Mesenchymal stem cell (in vitro differentiated cells and primary cell): ENCODE measurements around the gene DMD.
"Not testable (repeated sequence)": the region's sequence is repeated elsewhere in the genome, so short reads cannot be mapped to it uniquely, and the experiment has no call there.

ENCODE experiments used
- DNase-seq: peaks from one replicate; pipeline ENCODE4 v3.0.0-alpha.2; 2013
- H2AFZ ChIP-seq: one replicate; pipeline ENCODE4 v1.6.1; 2013; ENCODE audit warnings: low read depth, mild to moderate bottlenecking, control low read depth, inconsistent platforms, low read length, moderate library complexity
- H2AK5ac ChIP-seq: 2 replicates; pipeline ENCODE4 v1.6.1; 2013; ENCODE audit warnings: low read length, moderate library complexity, mild to moderate bottlenecking, inconsistent platforms; ENCODE audit not compliant: severe bottlenecking
- H2BK120ac ChIP-seq: one replicate; pipeline ENCODE4 v1.6.1; 2013; ENCODE audit warnings: low read depth, mild to moderate bottlenecking, inconsistent platforms, low read length, moderate library complexity
- H2BK12ac ChIP-seq, 2 experiments: one replicate each; pipeline ENCODE4 v1.6.1; 2013; ENCODE audit warnings: inconsistent platforms in 2 of 2, low read length in 2 of 2, mild to moderate bottlenecking in 2 of 2, moderate library complexity in 2 of 2, control low read depth in 1 of 2
- H2BK15ac ChIP-seq: one replicate; pipeline ENCODE4 v1.6.1; 2013; ENCODE audit warnings: mild to moderate bottlenecking, low read depth, inconsistent platforms; ENCODE audit not compliant: poor library complexity, severe bottlenecking
- H2BK5ac ChIP-seq: 2 replicates; pipeline ENCODE4 v1.6.1; 2013; ENCODE audit warnings: low read depth, mild to moderate bottlenecking, low read length, control low read depth, inconsistent platforms; ENCODE audit not compliant: poor library complexity, severe bottlenecking
- H3K14ac ChIP-seq, 2 experiments: one replicate each; pipeline ENCODE4 v1.6.1; 2013; ENCODE audit warnings: inconsistent platforms in 2 of 2, low read length in 2 of 2, control low read depth in 1 of 2, mild to moderate bottlenecking in 1 of 2, moderate library complexity in 1 of 2
- H3K18ac ChIP-seq, 2 experiments: one replicate each; pipeline ENCODE4 v1.6.1; 2013; ENCODE audit warnings: inconsistent platforms in 2 of 2, low read length in 2 of 2, control low read depth in 1 of 2, low read depth in 1 of 2, mild to moderate bottlenecking in 1 of 2
- H3K23ac ChIP-seq, 2 experiments: one replicate each; pipeline ENCODE4 v1.6.1; 2013; ENCODE audit warnings: inconsistent platforms in 2 of 2, low read length in 2 of 2, mild to moderate bottlenecking in 2 of 2, moderate library complexity in 2 of 2, control low read depth in 1 of 2
- H3K27ac ChIP-seq: 2 replicates; pipeline ENCODE4 v1.5.1; 2013; ENCODE audit warnings: mild to moderate bottlenecking, moderate library complexity, low read length, control low read depth, inconsistent platforms; ENCODE audit not compliant: poor library complexity, severe bottlenecking
- H3K27me3 ChIP-seq, 2 experiments: 2 replicates each; pipeline versions ENCODE4 v1.6.1 to v1.7.0; 2013; ENCODE audit warnings: low read length in 2 of 2, mild to moderate bottlenecking in 2 of 2, moderate library complexity in 2 of 2, control low read depth in 1 of 2, inconsistent platforms in 1 of 2; ENCODE audit not compliant: control insufficient read depth in 1 of 2, insufficient read depth in 1 of 2
- H3K36me3 ChIP-seq, 2 experiments: 2 replicates each; pipeline versions ENCODE4 v1.6.1 to v1.7.0; 2013; ENCODE audit warnings: low read length in 2 of 2, control low read depth in 1 of 2, inconsistent platforms in 1 of 2, low read depth in 1 of 2, mild to moderate bottlenecking in 1 of 2; ENCODE audit not compliant: insufficient read depth in 2 of 2, control insufficient read depth in 1 of 2
- H3K4ac ChIP-seq, 2 experiments: one replicate each; pipeline ENCODE4 v1.6.1; 2013; ENCODE audit warnings: inconsistent platforms in 2 of 2, low read length in 2 of 2, mild to moderate bottlenecking in 2 of 2, moderate library complexity in 2 of 2, control low read depth in 1 of 2, low read depth in 1 of 2
- H3K4me1 ChIP-seq: 2 replicates; pipeline ENCODE4 v1.6.1; 2013; ENCODE audit warnings: low read depth, low read length, control low read depth; ENCODE audit not compliant: control insufficient read depth, insufficient read depth
- H3K4me2 ChIP-seq: 2 replicates; pipeline ENCODE4 v1.6.1; 2013; ENCODE audit warnings: low read length, mild to moderate bottlenecking, inconsistent platforms; ENCODE audit not compliant: poor library complexity, severe bottlenecking
- H3K4me3 ChIP-seq, 2 experiments: 2 replicates each; pipeline versions ENCODE4 v1.5.1 to v1.7.0; 2013; ENCODE audit warnings: low read length in 2 of 2, mild to moderate bottlenecking in 2 of 2, control low read depth in 1 of 2, low read depth in 1 of 2; ENCODE audit not compliant: insufficient read depth in 1 of 2
- H3K79me1 ChIP-seq: replicated peaks from 2 replicates; pipeline ENCODE4 v1.6.1; 2013; ENCODE audit warnings: mild to moderate bottlenecking, control low read depth, low read length, inconsistent platforms; ENCODE audit not compliant: poor library complexity, severe bottlenecking
- H3K9ac ChIP-seq: 2 replicates; pipeline ENCODE4 v1.7.0; 2013; ENCODE audit warnings: mild to moderate bottlenecking, low read length, moderate library complexity
- H3K9me3 ChIP-seq: 2 replicates; pipeline ENCODE4 v1.7.0; 2013; ENCODE audit warnings: mild to moderate bottlenecking, low read length; ENCODE audit not compliant: control insufficient read depth
- H4K8ac ChIP-seq: one replicate; pipeline ENCODE4 v1.6.1; 2013; ENCODE audit warnings: inconsistent platforms, mild to moderate bottlenecking, low read length, moderate library complexity
- H4K91ac ChIP-seq: one replicate; pipeline ENCODE4 v1.6.1; 2013; ENCODE audit warnings: mild to moderate bottlenecking, low read length, inconsistent platforms
- WGBS: methylation state at CpG from one replicate; pipeline ENCODE4 v1.1.7; 2013; ENCODE audit warnings: mixed read lengths; 5-methylcytosine and 5-hydroxymethylcytosine counted together

The DMD gene

GRCh38 chrX:33188881-33189280, 22.5 kb downstream of the DMD start:
- Histone ChIP-seq H3K4me2 (no peak overlapping the region), H4K91ac (no peak overlapping the region), H3K27me3 (peaks cover 0 to 2% of the 10 kb centered on the region in 2 experiments), H4K8ac (no peak overlapping the region), H2BK12ac (no peak overlapping the region), H3K27ac (no peak overlapping the region), H2BK5ac (no peak overlapping the region), H3K9ac (no peak overlapping the region), H3K4me1 (no peaks in the 10 kb centered on the region), H2BK120ac (no peak overlapping the region), H2BK15ac (no peak overlapping the region), H3K18ac (no peak overlapping the region), H2AK5ac (no peak overlapping the region), H2AFZ (no peak overlapping the region), H3K23ac (no peak overlapping the region), H3K4ac (no peak overlapping the region), H3K4me3 (no peak overlapping the region), H3K36me3 (no peaks in the 10 kb centered on the region), H3K9me3 (no peaks in the 10 kb centered on the region), H3K79me1 (no peaks in the 10 kb centered on the region), H3K14ac (no peak overlapping the region)
- DNase-seq: no peak

GRCh38 chrX:33188286-33188685, 23.1 kb downstream of the DMD start:
- Histone ChIP-seq H3K23ac (no peak overlapping the region), H2AK5ac (no peak overlapping the region), H2BK15ac (no peak overlapping the region), H3K79me1 (no peaks in the 10 kb centered on the region), H3K4ac (no peak overlapping the region), H3K4me1 (peaks cover 2% of the 10 kb centered on the region), H2BK12ac (no peak overlapping the region), H2BK5ac (no peak overlapping the region), H4K91ac (no peak overlapping the region), H4K8ac (no peak overlapping the region), H3K27ac (no peak overlapping the region), H3K14ac (no peak overlapping the region), H3K4me2 (no peak overlapping the region), H3K36me3 (no peaks in the 10 kb centered on the region), H3K27me3 (peaks cover 0 to 2% of the 10 kb centered on the region in 2 experiments), H3K18ac (no peak overlapping the region), H2AFZ (no peak overlapping the region), H3K4me3 (no peak overlapping the region), H3K9ac (no peak overlapping the region), H3K9me3 (no peaks in the 10 kb centered on the region), H2BK120ac (no peak overlapping the region)
- DNase-seq: no peak
- whole genome bisulfite sequencing: 45% methylated on average over 3 of the region's 3 CpGs

GRCh38 chrX:33184803-33185202, 26.5 kb downstream of the DMD start:
- not testable (repeated sequence) for DNase-seq, H2BK120ac ChIP-seq, H3K14ac ChIP-seq, H2BK5ac ChIP-seq, H3K79me1 ChIP-seq, H3K4me2 ChIP-seq, H3K27me3 ChIP-seq, H3K27ac ChIP-seq, H3K9ac ChIP-seq, H3K4ac ChIP-seq, H3K23ac ChIP-seq, H3K9me3 ChIP-seq, H3K18ac ChIP-seq, H3K36me3 ChIP-seq, H2BK12ac ChIP-seq, H4K91ac ChIP-seq, H3K4me3 ChIP-seq, H2AK5ac ChIP-seq, H3K4me1 ChIP-seq, H2AFZ ChIP-seq, H4K8ac ChIP-seq, H2BK15ac ChIP-seq
- 93% methylated on average over 3 of the region's 10 CpGs for WGBS

- no peak overlapping the region for H2BK12ac ChIP-seq
- no peak overlapping the region for H2AK5ac ChIP-seq
- no peak overlapping the region for H2AFZ ChIP-seq
- H2BK120ac ChIP-seq: no peak overlapping the region
- H3K9me3 ChIP-seq: no peaks in the 10 kb centered on the region
- no peak overlapping the region for H3K14ac ChIP-seq
- no peaks in the 10 kb centered on the region for H3K36me3 ChIP-seq
- H4K91ac ChIP-seq: no peak overlapping the region
- H3K23ac ChIP-seq: no peak overlapping the region
- WGBS: 60% methylated on average over 4 of the region's 4 CpGs
- no peak overlapping the region for H3K18ac ChIP-seq
- H3K4me1 ChIP-seq: peaks cover 2% of the 10 kb centered on the region
- no peaks in the 10 kb centered on the region for H3K79me1 ChIP-seq
- no peak overlapping the region for H3K27ac ChIP-seq
- H2BK5ac ChIP-seq: no peak overlapping the region
- no peak overlapping the region for H3K4ac ChIP-seq
- H4K8ac ChIP-seq: no peak overlapping the region
- H3K4me2 ChIP-seq: no peak overlapping the region
- no peak overlapping the region for H2BK15ac ChIP-seq
- H3K9ac ChIP-seq: no peak overlapping the region
- H3K4me3 ChIP-seq: no peak overlapping the region
- no peaks in the 10 kb centered on the region for H3K27me3 ChIP-seq
- peak; percentile 43 for DNase-seq
Observed at GRCh38 chrX:33183361-33183760, 28.0 kb downstream of the DMD start.
